Epithelial cell of esophagus (primary cell): Measurements from ENCODE around the gene FTCD.
A peak's percentile ranks its signal among the peaks of the same experiment; 100 is the strongest.

ENCODE experiments used
- DNase-seq: peaks from one replicate; pipeline ENCODE4 v3.0.0; 2010; ENCODE audit warnings: low read depth
- H3K4me3 ChIP-seq: 2 replicates; pipeline ENCODE4 v1.5.1; 2011; ENCODE audit warnings: mild to moderate bottlenecking, low read length, control low read depth
- TF ChIP-seq, protein P1 (sequence below): IDR thresholded peaks from 2 replicates; pipeline ENCODE4 v1.5.1; 2011; ENCODE audit warnings: low read depth, mild to moderate bottlenecking, low read length, control low read depth, inconsistent platforms; ENCODE audit not compliant: insufficient read depth; ENCODE audit errors: missing control alignments

FTCD gene

GRCh38 chr21:46154155-46154954 lies 1.0 kb downstream of the FTCD start:
- TF ChIP-seq, protein P1, sequence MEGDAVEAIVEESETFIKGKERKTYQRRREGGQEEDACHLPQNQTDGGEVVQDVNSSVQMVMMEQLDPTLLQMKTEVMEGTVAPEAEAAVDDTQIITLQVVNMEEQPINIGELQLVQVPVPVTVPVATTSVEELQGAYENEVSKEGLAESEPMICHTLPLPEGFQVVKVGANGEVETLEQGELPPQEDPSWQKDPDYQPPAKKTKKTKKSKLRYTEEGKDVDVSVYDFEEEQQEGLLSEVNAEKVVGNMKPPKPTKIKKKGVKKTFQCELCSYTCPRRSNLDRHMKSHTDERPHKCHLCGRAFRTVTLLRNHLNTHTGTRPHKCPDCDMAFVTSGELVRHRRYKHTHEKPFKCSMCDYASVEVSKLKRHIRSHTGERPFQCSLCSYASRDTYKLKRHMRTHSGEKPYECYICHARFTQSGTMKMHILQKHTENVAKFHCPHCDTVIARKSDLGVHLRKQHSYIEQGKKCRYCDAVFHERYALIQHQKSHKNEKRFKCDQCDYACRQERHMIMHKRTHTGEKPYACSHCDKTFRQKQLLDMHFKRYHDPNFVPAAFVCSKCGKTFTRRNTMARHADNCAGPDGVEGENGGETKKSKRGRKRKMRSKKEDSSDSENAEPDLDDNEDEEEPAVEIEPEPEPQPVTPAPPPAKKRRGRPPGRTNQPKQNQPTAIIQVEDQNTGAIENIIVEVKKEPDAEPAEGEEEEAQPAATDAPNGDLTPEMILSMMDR, result no peak
- H3K4me3 ChIP-seq, result no peak overlapping the region
- no peak for DNase-seq

DNA sequence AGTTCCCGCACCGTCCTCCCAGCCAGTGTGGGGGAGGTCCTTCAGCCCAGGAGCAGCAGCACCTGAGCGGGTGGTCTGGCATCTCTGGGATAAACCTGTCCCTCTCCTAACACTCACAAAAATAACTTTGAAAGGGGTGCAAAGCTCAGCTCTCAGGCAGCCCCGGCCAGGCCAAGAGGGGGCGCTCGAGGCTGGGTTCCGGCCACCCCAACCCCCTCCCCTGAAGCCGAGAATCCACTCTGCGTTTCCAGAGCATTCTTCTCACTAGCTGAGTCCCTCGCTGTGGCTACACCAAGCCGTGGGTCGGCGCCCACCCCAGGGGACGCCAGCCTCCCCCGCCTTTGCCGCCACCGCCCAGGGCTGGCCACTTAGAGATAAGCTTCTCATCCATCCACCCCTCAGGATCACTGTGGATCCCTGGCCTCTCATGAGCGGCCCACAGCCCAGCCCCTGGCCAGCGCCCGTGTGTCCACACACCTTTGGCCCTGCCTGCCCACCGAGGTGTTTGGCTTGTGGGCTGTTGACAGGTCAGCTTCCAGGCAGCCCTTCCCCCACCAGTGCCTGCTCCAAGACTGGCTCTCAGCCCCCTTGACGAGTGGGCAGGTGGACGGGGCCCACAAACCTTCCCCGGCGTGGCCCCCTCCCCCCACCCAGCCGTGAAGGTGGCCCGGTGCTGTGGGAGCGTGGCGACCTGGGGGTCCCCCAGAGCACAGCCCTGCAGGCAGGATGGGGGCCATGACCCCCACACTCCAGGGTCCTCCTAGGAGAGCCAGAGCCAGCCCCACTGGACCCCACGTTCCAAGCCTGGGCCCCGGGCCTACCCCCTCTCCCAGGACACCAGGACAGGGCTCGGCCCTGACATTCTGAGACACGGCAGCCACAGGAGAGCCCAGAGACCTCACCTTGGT lies 1.9 kb downstream of the FTCD start:
- H3K4me3 ChIP-seq, result peak overlapping the region; percentile 24
- peak; percentile 13 for DNase-seq
- TF ChIP-seq, protein P1, result peak; percentile 75

- DNase-seq, result no peak
- TF ChIP-seq, protein P1, result no peak
- peak overlapping the region; percentile 24 for H3K4me3 ChIP-seq
These were observed 2.5 kb downstream of the FTCD start for GRCh38 chr21:46152927-46153246.

DNA sequence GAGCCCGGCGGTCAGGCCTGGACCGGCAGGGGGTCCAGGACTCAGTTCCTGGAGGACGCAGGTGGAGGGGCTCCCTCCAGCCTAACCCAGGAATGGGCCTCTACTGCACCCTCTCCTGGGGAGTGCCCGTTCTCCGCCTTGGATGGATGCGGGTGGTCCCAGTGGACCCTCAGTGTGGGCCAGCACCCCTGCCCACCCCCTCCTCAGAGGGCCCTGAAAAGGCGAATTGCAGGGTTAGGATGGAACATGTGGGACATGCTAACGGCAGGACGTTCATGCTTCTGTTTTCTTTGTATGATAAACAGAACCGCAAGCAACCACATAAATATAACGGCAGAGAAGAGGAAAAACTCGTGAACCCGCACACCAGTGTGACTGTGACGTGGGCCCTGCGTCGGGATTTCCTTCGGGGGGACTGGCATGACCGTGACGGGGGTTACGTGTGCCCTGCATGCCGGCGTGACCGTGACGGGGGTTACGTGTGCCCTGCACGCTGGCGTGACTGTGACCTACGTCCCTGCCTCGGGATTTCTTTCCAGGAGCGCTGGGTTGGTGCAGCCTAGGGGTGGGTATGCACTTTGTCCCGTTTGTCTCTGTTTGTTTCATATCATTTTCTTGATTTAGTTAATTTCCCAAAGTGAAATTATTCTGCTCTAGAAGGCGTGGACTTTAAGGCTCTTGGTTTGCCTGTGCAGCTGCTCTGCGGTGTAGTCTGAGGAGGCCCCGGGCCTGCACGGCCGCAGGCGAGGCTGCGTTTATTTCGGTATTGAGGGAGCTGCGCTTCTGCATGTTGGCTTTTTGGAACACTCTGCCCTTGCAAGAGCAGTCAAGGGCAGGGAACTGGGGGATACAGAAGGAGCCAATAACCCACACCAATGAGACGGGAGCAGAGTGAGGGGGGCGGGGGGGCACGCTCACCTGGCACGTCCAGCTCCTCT lies 3.1 kb downstream of the FTCD start:
- DNase-seq, result no peak
- TF ChIP-seq, protein P1, result no peak
- no peak overlapping the region for H3K4me3 ChIP-seq

DNA sequence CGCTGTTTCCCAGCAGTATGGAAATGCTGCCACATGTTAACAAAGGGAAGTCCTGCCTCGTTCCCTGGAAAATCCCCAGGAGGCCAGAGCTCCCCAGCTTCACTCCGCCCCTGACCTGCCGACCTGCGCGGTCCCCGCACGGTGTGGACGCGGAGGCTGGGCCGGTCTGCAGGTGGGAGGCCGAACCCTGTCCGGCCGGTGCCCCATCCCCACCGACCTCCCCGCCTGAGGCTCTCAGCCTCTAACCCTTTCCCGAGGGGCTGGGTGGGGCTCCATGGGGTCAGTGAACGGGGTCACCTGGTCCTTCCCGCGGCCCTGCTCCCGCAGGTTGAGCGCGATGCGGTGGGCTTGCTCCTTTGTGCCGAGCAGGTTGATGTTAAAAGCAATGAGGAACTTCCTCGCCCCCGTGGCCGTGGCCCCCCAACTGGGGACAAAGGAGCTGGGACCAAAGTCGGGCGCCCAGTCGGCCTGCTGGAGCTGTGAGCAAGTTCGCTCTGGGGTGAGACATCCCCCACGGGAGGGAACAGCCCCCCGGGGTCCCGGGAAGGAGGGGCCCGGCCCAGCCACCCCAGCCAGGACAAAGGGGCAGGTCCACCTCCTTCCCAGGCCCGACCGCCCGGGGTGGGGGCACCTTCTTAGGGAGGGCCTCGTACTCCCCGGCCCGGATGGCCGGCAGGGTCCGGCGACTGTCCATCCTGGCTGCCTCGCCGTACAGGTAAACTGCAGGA lies 4.0 kb downstream of the FTCD start:
- TF ChIP-seq, protein P1, result no peak
- no peak overlapping the region for H3K4me3 ChIP-seq
- no peak for DNase-seq
